Naive thymus-derived CD8-positive, alpha-beta T cell (primary cell): ENCODE data around the gene POLD2. TPM values are rescaled to one million over a fixed set of nuclear protein-coding genes. Genes with fewer than 3 reads are reported as not detected.
A peak's percentile ranks its signal among the peaks of the same experiment; 100 is the strongest.
"Not testable (repeated sequence)": the region's sequence is repeated elsewhere in the genome, so short reads cannot be mapped to it uniquely, and the experiment has no call there.

Experiments
- ATAC-seq, 2 donors: fragments of 150-1000 bp; cut with Tn5 transposase in 1 of 2; sonication (Bioruptor Pico), chemical (Tn5 transposase) in 1 of 2; 1 replicate in 1 of 2; 2 replicates in 1 of 2; pipeline ENCODE4 v1.10.0; 2021; ENCODE audit warnings: mild to moderate bottlenecking in 2 of 2, moderate library complexity in 2 of 2
- POLR2A ChIA-PET: fragments of 350-600 bp; sonication (Branson Sonifier 250); formaldehyde crosslinking; loops from one replicate; lab custom pipeline; 2021; ENCODE audit warnings: antibody characterized with exemption; lab: Charles Lee
- DNase-seq, 10 donors: peaks; one replicate each; pipeline versions ENCODE4 v3.0.0 to v3.0.0-alpha.2; 2020 to 2022
- H3K27ac Mint-ChIP-seq, 10 donors: one replicate each; pipeline ENCODE4 v1.8.0; 2020 to 2022; ENCODE audit warnings: mild to moderate bottlenecking in 10 of 10, mixed read lengths in 10 of 10, moderate library complexity in 4 of 10, inconsistent platforms in 1 of 10
- H3K27me3 Mint-ChIP-seq, 5 donors: one replicate each; pipeline ENCODE4 v1.8.0; 2021 to 2022; ENCODE audit warnings: mixed read lengths in 5 of 5
- H3K36me3 Mint-ChIP-seq, 3 donors: one replicate each; pipeline ENCODE4 v1.8.0; 2020 to 2022; ENCODE audit warnings: mixed read lengths in 3 of 3, mild to moderate bottlenecking in 2 of 3, inconsistent platforms in 1 of 3
- H3K4me1 Mint-ChIP-seq, 4 donors: one replicate each; pipeline ENCODE4 v1.8.0; 2021 to 2022; ENCODE audit warnings: mixed read lengths in 4 of 4
- H3K4me3 Mint-ChIP-seq, 10 donors: one replicate each; pipeline ENCODE4 v1.8.0; 2020 to 2022; ENCODE audit warnings: mild to moderate bottlenecking in 10 of 10, mixed read lengths in 10 of 10, moderate library complexity in 6 of 10, inconsistent platforms in 1 of 10
- H3K9me3 Mint-ChIP-seq, 9 donors: one replicate each; pipeline ENCODE4 v1.8.0; 2020 to 2022; ENCODE audit warnings: mixed read lengths in 9 of 9, mild to moderate bottlenecking in 3 of 9, inconsistent platforms in 1 of 9, moderate library complexity in 1 of 9
- polyA plus RNA-seq, 3 donors: library from polyadenylated mRNA; unstranded; fragments of 300-500 nt; fragmentation: Illumina TruSeq; gene quantifications; one replicate each; pipeline ENCODE4 v1.2.3, GENCODE V29; 2021
- total RNA-seq, 8 experiments: library from RNA in 2 of 8; stranded (reverse) in 2 of 8; gene quantifications; one replicate each; pipeline ENCODE4 v1.2.3 and lab custom pipeline; 2021 to 2026

The POLD2 gene
- total RNA-seq = 10 to 100 TPM; 70.5 to 72.4 TPM
- 100 to 1,000 TPM in 1 of 3 donors, 10 to 100 TPM in 2; 64.3 to 102 (median 89.4) TPM for polyA plus RNA-seq
- total RNA-seq (lab: John Stamatoyannopoulos, UW) = 42.8 to 280 (median 62.9) reads per million in 6 experiments

DNA sequence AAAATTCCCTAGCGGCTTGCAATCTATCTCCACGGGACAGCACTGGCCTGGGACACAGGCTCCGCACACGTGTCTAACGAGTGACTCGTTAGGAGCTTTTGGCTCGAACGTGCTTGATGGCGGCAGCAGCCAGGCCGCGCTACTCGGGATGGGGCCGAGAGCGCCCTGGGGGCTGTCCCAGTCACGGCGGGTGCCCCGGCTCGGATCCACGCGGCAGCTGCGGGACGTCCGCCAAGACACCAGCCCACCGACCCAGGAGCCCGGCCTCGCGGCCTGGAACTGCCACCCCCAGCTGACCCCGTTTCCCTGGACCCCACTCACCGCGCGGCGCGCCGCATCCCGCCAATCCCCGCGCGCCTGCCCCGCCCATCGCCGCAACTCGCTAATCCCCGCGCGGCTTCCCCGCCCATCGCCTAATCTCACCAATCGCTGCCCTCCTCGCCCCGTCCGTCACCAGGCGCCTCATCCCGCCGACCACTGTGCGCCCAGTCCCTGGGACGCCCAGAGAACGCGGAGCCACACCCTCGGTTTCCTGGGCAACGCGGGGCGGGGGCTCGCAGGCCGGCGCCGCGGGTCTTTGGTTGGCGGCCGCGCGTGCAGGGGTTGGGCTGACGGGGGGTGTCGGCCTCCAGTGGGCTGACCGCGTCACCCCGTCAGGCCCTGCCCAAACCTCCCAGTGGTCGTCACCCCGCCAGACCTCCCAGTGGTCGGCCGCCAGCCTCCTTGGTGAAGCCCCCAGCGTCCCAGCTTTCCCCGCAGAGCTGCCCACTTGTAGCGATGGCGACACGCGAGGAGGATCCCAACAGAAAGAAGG is at the start of gene POLD2:
Gene POLD2, minus strand, starts transcription at position 359 of the 814 bp plus-strand sequence. CDS start 1,495 bp downstream, outside the sequence.
- POLR2A ChIA-PET = interaction anchor here (0.7 to 2.1 kb wide), 8 partner anchors 18 to 79 kb away, joined by 3 to 12 read pairs (median 4); partner anchors contain the start of genes AEBP1, DBNL, PGAM2 and YKT6
- Mint-ChIP-seq H3K27ac (peak within 1 kb of the TSS; percentile 79 to 97 (median 92)), H3K36me3 (peaks cover 0 to 22% (median 2%) of the 10 kb centered on the region in 3 donors), H3K4me3 (peak within 1 kb of the TSS; percentile 80 to 97 (median 92)), H3K27me3 (no peaks in the 10 kb centered on the region), H3K9me3 (no peaks in the 10 kb centered on the region), H3K4me1 (peaks cover 14 to 41% (median 36%) of the 10 kb centered on the region in 4 donors)
- peak; percentile 93 to 98 (median 96) for DNase-seq
- ATAC-seq = peak; percentile 97 to 98

DNA sequence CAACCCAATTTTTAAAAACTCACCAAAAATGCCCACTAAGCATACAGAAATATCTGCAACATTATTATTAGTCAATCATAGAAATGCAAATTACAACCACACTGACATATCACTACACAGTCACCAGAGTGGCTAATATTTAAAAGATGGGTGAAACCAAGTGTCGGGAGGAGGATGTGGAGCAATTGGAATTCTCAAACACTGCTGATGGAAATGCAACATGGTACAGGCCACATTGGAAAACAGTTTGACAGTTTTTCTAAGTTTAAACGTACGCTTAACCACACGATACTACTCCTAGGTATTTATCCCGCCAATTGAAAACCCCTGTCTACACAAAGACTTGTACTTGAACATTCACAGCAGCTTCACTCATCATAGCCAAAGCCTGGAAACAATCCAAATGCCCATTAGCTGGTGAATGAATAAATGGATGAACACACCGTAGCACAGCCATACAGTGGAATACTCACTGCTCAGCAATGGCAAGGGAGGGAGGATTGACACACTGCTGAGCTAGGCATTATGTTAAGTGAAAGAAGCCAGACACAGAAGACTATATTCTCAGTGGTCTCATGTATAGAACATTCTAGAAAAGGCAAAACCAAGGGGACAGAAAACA is 49.6 kb upstream of the POLD2 start:
- peaks cover 0 to 11% (median 7%) of the 10 kb centered on the region in 5 donors for H3K27me3 Mint-ChIP-seq
- POLR2A ChIA-PET = no interaction called here
- ATAC-seq (no peak), DNase-seq (no peak)
- H3K4me1 Mint-ChIP-seq = peaks cover 0 to 4% (median 2%) of the 10 kb centered on the region in 4 donors
- H3K9me3 Mint-ChIP-seq = peaks cover 0 to 12% (median 0%) of the 10 kb centered on the region in 9 donors
- no peak overlapping the region for H3K27ac Mint-ChIP-seq
- no peak overlapping the region for H3K4me3 Mint-ChIP-seq
- peaks cover 0 to 4% (median 0%) of the 10 kb centered on the region in 3 donors for H3K36me3 Mint-ChIP-seq

DNA sequence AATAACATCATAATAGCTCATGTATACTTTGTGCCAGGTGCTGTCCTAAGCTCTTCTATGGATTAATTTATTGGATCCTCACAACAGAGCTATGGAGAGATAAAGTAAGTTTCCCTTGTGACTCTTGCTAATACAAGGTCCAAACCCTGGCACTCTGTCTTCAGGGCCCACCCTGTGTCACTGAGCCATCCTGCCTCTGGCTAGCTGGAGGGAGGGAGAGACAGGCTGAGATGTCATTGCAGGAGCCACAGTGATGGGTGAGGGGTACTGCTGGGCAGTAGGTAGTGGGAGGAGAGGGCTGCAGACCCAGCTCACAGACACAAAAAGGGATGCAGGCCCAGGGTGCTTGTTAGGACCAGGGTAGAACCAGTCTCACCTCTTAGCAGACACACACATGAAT is 49.0 kb upstream of the POLD2 start:
- Mint-ChIP-seq H3K9me3 (peaks cover 0 to 12% (median 0%) of the 10 kb centered on the region in 9 donors), H3K4me3 (no peak overlapping the region), H3K36me3 (peaks cover 0 to 4% (median 0%) of the 10 kb centered on the region in 3 donors), H3K4me1 (peaks cover 0 to 9% (median 6%) of the 10 kb centered on the region in 4 donors), H3K27me3 (peaks cover 0 to 11% (median 5%) of the 10 kb centered on the region in 5 donors), H3K27ac (no peak overlapping the region)
- DNase-seq (no peak), ATAC-seq (no peak)
- POLR2A ChIA-PET = no interaction called here

GRCh38 chr7:44171901-44172300 is 48.6 kb upstream of the POLD2 start:
- H3K27me3 Mint-ChIP-seq, H3K27ac Mint-ChIP-seq, DNase-seq, H3K4me3 Mint-ChIP-seq, ATAC-seq, H3K36me3 Mint-ChIP-seq, POLR2A ChIA-PET, H3K4me1 Mint-ChIP-seq: not testable (repeated sequence)
- peaks cover 0 to 12% (median 0%) of the 10 kb centered on the region in 9 donors for H3K9me3 Mint-ChIP-seq

DNA sequence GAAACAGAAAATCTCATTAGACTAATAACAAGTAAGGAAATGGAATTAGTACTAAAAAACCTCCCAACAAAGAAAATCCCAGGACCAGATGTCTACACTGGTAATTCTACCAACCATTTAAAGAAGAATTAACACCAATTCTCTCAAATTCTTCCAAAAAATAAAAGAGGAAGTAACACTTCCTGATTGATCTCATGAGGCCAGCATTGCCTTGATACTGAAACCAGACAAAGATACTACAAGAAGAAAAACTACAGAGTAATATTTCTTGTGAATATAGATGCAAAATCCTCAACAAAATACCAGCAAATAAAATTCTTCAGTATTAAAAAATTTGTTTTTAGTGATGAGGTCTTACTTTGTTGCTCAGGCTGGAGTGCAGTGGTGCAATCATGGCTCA is 44.6 kb upstream of the POLD2 start:
- Mint-ChIP-seq H3K9me3 (peaks cover 0 to 8% (median 0%) of the 10 kb centered on the region in 9 donors), H3K27ac (no peak overlapping the region), H3K27me3 (peaks cover 0 to 3% (median 0%) of the 10 kb centered on the region in 5 donors), H3K4me3 (no peak overlapping the region), H3K36me3 (peaks cover 0 to 5% (median 4%) of the 10 kb centered on the region in 3 donors), H3K4me1 (peaks cover 0 to 9% (median 6%) of the 10 kb centered on the region in 4 donors)
- DNase-seq (no peak), ATAC-seq (no peak)
- POLR2A ChIA-PET = no interaction called here

DNA sequence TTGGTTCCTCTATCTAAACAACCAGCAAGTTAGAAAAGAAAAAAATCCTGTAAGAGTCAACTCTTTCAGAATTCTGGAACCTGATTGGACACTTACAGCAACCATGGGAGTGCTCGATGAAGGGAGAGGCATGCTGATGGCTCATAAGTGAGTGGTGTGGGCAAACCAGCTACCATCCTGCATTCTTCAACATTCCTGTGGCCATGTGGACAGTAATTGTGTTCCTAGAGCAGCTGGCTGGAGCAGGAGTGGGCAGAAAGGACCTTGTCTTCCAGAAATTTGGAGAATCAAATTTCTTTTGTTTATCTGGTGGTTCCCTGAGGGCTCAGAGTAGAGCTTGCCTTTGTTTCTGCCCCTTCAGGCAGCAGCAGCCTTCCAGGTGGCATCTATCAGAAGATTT is 40.2 kb upstream of the POLD2 start:
- no peak overlapping the region for H3K4me3 Mint-ChIP-seq
- peaks cover 0 to 6% (median 5%) of the 10 kb centered on the region in 4 donors for H3K4me1 Mint-ChIP-seq
- POLR2A ChIA-PET = no interaction called here
- no peak overlapping the region for H3K27ac Mint-ChIP-seq
- DNase-seq = peak in 1 of 10 donors; percentile 11
- ATAC-seq = no peak
- H3K27me3 Mint-ChIP-seq = peaks cover 0 to 4% (median 0%) of the 10 kb centered on the region in 5 donors
- peaks cover 0 to 5% (median 0%) of the 10 kb centered on the region in 3 donors for H3K36me3 Mint-ChIP-seq
- H3K9me3 Mint-ChIP-seq = peaks cover 0 to 8% (median 0%) of the 10 kb centered on the region in 9 donors

- DNase-seq (peak in 1 of 10 donors; percentile 23), ATAC-seq (no peak)
- Mint-ChIP-seq H3K4me1 (peaks cover 0 to 5% (median 4%) of the 10 kb centered on the region in 4 donors), H3K9me3 (peaks cover 0 to 8% (median 0%) of the 10 kb centered on the region in 9 donors), H3K27ac (no peak overlapping the region), H3K4me3 (no peak overlapping the region), H3K27me3 (peaks cover 0 to 4% (median 0%) of the 10 kb centered on the region in 5 donors), H3K36me3 (peaks cover 0 to 5% (median 0%) of the 10 kb centered on the region in 3 donors)
- POLR2A ChIA-PET = no interaction called here
Measured at GRCh38 chr7:44162785-44163395, 39.5 kb upstream of the POLD2 start.

- Mint-ChIP-seq H3K9me3 (peaks cover 0 to 8% (median 0%) of the 10 kb centered on the region in 9 donors), H3K36me3 (peaks cover 0 to 5% (median 0%) of the 10 kb centered on the region in 3 donors), H3K4me3 (no peak overlapping the region), H3K27me3 (peaks cover 0 to 4% (median 0%) of the 10 kb centered on the region in 5 donors), H3K27ac (peak overlapping the region in 1 of 10 donors; percentile 48), H3K4me1 (peaks cover 0 to 2% (median 0%) of the 10 kb centered on the region in 4 donors)
- POLR2A ChIA-PET = no interaction called here
- peak in 1 of 10 donors; percentile 45 for DNase-seq
- no peak for ATAC-seq
Measured at GRCh38 chr7:44162179-44162578, 38.8 kb upstream of the POLD2 start.

GRCh38 chr7:44161371-44161770 is 38.0 kb upstream of the POLD2 start:
- POLR2A ChIA-PET = no interaction called here
- DNase-seq (peak in 1 of 10 donors; percentile 18), ATAC-seq (no peak)
- Mint-ChIP-seq H3K36me3 (peaks cover 0 to 5% (median 0%) of the 10 kb centered on the region in 3 donors), H3K9me3 (peaks cover 0 to 8% (median 0%) of the 10 kb centered on the region in 9 donors), H3K4me1 (no peaks in the 10 kb centered on the region), H3K27me3 (peaks cover 0 to 4% (median 0%) of the 10 kb centered on the region in 5 donors), H3K4me3 (no peak overlapping the region), H3K27ac (no peak overlapping the region)

DNA sequence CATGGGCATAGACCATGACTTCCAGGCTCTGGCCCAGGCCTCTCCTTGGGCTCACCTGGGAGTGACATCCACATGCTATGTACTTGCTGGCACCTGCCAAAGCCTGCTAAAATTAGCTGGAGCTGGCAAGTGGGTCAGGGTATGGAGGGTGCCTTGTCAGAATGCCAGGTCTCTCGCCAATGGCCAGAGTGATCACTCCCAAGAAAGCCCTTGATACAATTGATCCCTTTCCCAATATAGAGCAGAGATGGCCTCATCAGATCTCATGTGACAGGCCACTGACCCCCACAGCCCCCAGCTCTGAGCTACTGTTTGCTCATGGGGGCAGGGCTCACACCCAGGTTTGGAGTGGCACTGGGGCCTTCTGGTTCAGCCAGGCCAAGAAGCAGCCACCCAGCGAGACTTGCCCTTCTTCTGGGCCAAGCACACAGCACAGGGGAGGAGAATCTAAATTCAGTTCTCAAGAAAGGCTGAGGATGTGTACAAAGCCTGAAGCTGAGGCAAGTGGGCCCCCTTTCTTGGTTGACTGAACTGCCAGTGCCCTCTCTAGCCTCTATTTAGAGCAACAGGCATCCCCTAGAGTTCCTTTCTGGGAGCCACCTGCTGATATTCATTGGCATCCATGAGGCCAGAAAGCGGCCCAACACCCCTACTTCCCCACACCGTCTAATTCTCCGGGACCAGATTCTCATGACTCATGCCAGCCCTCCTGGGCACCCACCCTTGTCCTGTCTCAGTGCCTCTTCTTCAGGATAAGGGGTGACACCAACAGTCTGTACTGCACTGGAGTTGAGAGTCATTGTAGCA is 36.7 kb upstream of the POLD2 start:
- DNase-seq (peak in 1 of 10 donors; percentile 27), ATAC-seq (no peak)
- H3K27ac Mint-ChIP-seq = no peak overlapping the region
- H3K27me3 Mint-ChIP-seq = peaks cover 0 to 4% (median 0%) of the 10 kb centered on the region in 5 donors
- H3K9me3 Mint-ChIP-seq = peaks cover 0 to 8% (median 0%) of the 10 kb centered on the region in 9 donors
- peaks cover 0 to 5% (median 0%) of the 10 kb centered on the region in 3 donors for H3K36me3 Mint-ChIP-seq
- H3K4me3 Mint-ChIP-seq = no peak overlapping the region
- POLR2A ChIA-PET = no interaction called here
- no peaks in the 10 kb centered on the region for H3K4me1 Mint-ChIP-seq

DNA sequence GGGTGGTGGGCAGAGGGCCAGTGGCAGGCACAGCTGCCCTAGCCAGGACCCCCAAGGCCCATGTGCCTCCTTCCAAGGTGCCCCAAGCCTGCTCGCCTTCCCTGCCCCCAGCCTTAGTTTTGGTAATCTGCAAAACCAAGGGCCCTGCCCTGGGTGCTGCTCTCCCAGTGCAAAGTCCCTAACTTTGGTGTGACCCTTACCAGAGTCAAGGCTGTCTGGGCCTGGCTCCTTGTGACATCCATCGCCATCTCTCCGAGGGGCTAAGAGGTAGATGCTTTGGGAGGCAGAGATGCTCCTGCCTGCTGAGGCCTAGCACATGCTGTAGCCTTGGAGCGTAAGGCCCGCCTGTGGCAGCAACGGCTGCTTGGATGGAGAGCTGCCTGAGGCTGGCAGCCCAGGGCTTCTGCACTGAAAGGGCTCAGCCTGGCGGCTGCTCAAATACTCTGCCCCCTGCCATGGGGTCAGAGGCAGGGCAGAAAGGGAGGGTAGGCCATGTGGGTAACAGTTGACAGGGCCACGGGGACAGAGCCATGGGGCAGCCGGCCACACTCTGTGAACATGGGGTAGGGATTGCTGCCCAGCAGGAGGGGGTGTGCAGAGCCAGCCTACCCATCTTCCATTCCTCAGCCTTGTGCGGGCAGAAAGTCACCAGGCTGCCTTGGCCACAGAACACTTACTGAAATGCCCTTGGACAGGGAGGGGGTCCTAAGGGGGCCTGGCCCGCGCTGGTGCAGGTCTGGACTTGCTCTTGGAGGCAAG is 35.7 kb upstream of the POLD2 start:
- H3K27ac Mint-ChIP-seq = no peak overlapping the region
- H3K4me1 Mint-ChIP-seq = no peaks in the 10 kb centered on the region
- DNase-seq = no peak
- H3K4me3 Mint-ChIP-seq = no peak overlapping the region
- peaks cover 0 to 3% (median 0%) of the 10 kb centered on the region in 9 donors for H3K9me3 Mint-ChIP-seq
- H3K36me3 Mint-ChIP-seq = peaks cover 0 to under 1% (median 0%) of the 10 kb centered on the region in 3 donors
- POLR2A ChIA-PET = no interaction called here
- peaks cover 0 to 4% (median 0%) of the 10 kb centered on the region in 5 donors for H3K27me3 Mint-ChIP-seq
- ATAC-seq = no peak
